HL-60/S4 (cell line): ENCODE data around the gene RNF115.
"Not testable (repeated sequence)": the region's sequence is repeated elsewhere in the genome, so short reads cannot be mapped to it uniquely, and the experiment has no call there.

Experiments
- in situ Hi-C: fragments of 300-500 bp; cut with MboI; formaldehyde crosslinking; loops from 2 replicates; pipeline ENCODE4 v1.14.3; 2022; ENCODE audit warnings: low sequenced_read_pairs

RNF115 gene

DNA sequence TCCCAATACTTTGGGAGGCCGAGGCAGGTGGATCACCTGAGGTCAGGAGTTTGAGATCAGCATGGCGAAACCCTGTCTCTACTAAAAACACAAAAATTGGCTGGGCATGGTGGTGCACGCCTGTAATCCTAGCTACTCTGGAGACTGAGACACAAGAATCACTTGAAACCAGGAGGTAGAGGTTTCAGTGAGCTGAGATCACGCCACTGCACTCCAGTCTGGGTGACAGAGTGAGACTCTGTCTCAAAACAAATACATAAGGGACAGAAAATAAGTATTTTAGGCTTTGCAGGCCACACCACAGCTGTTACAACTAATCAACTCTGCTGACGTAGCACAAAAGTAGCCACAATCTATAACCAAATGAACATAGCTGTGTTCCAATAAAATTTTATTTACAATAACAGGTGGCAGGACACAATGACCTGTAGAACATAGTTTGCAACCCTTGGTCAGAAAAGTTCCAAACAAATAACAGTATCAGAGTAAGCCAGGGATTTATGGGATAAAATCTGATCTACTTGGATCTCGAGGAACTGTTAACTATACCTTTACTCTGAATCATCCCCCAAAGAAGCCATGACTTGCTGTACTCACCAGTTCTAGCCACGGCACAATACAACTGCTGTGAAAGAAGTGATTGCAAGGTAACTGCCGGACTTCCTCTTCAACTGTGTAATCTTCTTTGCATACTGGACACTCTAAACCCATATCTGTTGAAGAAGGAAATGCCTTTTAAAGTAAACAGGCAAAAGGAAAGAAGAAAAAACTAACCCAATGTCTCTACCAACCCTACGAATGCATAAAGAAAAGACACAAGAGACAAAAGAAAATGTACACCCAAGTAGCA lies 76.3 kb downstream of the RNF115 start:
- in situ Hi-C loops, result no loop called here

DNA sequence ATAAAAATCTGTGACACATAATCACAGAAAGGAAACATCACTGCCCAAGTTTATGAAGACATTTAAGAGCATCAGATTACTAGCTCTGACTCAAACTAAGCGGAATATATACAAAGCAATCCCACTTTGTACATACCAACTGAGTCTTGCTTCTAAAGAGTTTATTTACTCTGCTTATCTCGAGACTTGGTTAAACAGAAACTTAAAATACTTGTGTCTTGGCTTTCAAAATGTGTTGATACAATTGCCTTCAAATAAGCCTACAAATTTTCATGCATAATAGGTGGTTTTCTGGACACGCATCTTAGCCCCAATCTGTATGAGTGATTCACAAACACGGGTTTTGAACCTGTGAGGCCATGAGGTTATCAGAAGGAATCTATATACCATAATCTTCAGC lies 83.6 kb downstream of the RNF115 start:
- in situ Hi-C loops, result no loop called here

DNA sequence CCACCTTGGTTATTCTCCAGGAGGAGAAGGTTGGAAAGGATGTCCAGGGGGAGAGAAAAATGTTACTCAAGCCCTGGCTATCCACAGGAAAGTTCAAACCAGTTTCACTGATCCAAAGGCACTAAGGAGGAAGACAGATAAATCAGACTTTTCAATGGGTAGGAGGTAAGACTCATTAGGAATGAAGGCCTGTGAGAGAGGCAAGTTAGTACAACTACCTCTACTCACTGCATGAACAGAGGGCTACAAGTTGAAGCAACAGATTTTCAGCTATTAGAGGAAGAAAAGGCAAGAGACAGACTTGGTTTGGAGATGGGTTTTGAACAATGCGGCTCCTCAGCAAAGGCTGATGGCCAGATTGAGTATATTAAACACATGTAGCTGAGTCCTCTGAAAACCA lies 87.7 kb downstream of the RNF115 start:
- in situ Hi-C loops, result no loop called here

DNA sequence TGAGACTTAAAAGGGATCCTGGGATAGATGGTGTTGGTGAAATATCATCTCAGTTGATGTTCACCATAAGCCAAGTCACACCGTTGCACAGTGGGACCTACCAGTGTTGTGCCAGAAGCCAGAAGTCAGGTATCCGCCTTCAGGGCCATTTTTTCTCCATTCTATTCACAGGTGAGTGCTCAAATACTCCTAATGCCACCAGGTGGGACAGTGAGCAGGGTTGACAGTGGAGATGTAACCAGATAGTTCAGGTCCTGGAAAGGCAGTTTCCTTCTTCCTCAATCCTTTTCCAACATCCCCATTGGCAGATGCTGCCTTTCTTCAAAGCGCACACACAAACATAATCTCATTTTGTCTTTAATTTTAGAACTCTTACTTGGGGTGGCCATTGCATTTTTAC lies 93.0 kb downstream of the RNF115 start:
- in situ Hi-C loops, result no loop called here

DNA sequence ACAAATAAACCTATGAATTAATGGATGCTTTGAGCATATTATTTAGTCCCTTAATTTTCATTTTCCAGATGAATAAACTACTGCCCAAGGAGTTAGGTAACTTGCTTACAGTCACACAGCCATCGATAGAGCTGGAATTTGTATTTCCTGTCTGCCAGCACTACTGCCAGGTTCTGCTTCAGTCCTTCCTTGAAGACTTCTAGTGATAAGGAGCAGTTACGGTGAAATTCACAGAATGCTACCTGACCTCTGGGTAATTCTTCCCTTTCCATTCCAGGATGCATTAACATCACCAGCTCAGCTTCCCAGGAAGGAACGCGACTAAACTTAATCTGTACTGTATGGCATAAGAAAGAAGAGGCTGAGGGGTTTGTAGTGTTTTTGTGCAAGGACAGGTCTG lies 93.4 kb downstream of the RNF115 start:
- in situ Hi-C loops, result no loop called here

DNA sequence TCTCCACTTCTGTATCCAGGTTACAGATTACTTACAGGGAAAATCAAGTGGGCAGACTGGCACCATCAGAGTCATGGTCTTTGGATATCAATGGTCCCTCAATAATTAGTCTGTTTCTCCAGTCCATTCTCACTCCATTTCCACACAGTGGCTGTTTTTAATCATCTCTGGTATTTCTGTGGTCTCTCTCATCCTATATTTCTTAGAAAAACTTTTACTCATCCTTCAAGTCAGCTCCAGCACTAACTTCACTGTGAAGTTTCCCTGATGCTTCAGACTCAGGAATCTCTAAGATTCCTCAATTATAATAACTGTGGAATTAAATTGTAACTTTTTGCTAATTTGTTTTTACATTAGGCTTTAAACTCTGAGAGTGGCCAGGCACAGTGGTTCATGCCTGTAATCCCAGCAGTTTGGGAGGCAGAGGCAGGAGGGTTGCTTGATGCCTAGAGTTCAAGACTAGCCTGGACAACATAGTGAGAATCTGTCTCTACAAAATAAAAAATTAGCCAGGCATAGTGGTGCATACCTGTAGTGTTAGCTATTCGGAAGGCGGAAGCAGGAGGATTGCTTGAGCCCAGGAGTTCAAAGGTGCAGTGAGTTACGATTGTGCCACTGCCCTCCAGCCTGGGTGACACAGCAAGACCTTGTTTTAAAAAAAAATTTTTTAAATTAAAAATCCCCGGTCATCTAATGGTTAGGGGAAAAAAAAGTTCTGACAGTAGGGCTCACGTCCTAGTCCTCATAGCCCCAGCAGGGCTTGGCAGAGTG lies 94.0 kb downstream of the RNF115 start:
- in situ Hi-C loops, result no loop called here

DNA sequence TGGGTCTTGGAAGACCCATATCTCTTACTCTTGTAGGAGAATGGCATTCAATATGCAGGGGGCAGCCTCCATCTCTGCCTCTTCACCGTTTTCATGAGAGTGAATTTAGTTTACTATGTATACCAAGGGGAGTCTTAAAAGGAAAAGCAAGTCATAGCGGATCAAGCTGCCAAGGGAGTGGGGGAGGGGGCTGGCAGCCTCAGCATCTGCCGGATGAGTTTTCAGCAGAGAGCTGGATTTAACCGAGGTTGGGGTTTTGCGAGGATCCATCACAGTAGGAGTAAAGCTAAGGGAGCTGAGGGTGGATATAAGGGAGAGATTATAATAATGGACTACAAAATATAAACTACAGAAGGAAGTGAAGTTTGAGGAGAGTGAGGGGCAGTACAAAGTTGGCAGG lies 94.7 kb downstream of the RNF115 start:
- in situ Hi-C loops, result no loop called here

DNA sequence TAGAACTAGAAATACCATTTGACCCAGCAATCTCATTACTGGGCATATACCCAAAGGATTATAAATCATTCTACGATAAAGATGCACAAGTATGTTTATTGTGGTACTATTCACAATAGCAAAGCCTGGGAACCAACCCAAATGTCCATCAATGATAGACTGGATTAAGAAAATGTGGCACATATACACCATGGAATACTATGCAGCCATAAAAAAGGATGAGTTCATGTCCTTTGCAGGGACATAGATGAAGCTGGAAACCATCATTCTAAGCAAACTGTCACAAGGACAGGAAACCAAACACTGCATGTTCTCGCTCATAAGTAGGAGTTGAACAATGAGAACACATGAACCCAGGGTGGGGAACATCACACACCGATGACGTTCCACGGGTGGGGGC lies 97.7 kb downstream of the RNF115 start:
- in situ Hi-C loops, result not testable (repeated sequence)

DNA sequence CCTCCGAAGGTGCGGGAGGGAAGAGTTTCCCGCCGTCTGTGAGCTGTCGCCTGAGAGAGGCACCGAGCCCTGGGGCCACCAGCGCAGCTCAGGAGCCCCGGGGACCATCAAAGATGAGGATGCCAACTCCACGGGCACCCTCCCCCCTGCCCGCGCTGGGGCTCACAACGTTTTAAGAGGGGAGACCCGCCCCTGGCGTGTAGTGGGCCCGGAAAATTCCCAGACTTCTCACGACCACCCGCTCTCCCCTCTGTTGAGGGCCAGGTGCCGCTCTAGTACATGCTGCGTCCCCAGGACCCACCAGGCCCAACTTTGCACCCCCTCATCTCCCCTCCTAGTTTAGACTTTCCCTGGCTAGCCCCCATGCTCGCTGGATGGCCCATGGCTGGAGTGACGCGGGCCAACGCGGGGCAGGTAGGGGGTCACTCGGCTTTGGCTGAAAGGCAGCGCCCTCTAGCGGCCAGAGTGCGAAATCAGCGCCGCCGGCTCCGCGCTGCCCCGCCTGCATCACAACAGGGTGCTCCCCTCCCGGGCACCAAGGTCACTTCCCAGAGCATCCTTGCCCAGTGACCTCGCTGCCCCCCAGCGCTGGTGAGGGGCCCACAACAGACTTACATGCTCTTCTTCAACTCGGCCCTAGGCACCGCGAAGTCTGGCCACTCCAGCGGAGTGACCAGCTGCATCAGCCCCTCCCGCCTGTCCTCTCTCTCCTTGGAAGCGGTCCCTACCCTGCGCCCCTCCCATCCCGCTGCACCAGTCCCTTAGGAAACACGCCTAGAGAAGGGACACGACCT lies 102.8 kb downstream of the RNF115 start:
- in situ Hi-C loops, result no loop called here

DNA sequence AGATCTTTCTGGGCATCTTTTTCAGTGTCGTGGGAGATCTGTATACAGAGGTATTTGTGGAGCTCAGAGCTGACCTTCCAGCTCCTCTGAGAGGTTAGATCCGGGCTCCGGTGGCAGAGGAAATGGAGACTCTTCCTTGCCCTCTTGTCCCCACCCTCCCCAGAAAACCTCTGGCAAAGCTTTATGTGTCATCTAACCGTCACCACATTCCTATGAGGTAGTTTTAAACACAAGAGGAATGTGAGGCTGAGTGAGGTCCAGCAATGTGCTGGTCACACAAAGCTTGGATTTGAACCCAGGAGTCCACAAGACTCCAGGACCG lies 103.4 kb downstream of the RNF115 start:
- in situ Hi-C loops, result no loop called here

DNA sequence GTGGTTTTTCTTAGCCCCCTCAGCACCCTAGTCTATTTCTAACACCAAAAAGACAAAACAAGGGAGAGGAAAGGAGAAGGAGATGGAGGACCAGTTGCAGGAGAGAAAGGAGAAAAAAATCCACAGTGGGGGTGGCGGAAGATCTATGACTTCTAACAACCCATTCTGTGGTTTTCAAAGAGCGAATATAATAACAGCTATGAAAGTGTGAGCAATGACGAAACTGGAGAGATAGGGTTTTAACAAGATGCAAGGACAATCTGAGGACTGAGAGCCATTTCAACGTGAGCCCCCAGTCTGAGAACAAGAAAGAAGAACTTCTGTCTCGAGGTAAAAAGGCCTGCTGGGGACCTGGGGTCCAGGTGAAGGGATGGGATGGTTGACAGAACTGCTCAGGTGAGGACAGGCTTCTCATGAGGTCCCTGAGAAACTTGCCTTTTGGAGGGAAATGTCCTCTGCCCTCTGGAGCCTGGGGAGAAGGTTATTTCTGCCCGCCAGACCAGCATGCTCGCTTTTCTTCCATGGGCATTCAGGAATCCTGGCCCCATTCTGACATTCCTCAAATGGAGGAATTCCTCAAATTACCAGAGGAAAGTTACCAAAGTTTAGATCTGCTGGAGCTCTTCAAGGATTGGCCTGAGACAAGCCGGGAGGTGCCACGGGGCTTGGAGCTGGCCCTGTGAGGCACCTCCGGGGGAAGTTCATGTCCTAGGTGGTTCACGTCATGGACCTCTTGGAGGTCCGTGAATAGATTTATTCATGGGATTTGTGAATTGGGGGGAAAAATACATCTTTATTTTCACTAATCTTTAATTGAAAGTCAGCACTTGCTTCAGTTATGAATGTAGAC lies 104.4 kb downstream of the RNF115 start, which contains the start of gene CD160:
CD160 (plus strand) TSS at position 270 of the 850 bp plus-strand sequence. CDS start 8,829 bp downstream, outside the sequence.
- in situ Hi-C loops, result no loop called here

DNA sequence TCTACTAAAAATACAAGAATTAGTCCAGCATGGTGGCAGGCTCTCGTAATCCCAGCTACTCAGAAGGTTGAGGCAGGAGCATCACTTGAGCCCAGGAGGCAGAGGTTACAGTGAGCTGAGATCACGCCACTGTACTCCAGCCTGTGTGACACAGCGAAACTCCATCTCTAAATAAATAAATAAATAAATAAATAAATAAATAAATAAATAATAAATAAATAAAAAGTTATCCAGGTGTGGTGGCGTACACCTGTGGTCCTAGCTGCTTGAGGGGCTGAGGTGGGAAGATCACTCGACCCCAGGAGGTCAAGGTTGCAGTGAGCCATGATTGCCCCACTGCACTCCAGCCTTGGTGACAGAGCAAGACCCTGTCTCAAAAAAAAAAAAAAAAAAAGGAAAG lies 105.4 kb downstream of the RNF115 start:
- in situ Hi-C loops, result not testable (repeated sequence)

DNA sequence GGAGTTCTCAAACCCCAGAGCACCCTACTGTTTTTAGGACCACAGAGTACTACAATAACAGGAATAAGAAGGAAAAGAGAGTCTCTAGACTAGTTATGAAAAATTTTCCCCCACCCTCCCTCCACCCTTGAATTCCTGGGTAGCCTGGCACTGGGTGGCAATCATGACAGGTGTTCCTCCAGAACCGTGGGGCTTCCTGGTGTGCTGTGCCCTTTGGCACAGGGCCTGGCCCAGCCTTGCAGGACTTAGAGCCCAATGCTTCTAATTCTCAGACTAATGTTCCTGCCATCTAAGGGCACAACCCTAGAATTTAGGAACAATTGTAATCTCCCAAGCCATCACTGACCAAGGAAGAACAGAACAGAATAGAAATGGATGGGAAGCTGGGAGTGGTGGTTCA lies 106.1 kb downstream of the RNF115 start:
- in situ Hi-C loops, result no loop called here

DNA sequence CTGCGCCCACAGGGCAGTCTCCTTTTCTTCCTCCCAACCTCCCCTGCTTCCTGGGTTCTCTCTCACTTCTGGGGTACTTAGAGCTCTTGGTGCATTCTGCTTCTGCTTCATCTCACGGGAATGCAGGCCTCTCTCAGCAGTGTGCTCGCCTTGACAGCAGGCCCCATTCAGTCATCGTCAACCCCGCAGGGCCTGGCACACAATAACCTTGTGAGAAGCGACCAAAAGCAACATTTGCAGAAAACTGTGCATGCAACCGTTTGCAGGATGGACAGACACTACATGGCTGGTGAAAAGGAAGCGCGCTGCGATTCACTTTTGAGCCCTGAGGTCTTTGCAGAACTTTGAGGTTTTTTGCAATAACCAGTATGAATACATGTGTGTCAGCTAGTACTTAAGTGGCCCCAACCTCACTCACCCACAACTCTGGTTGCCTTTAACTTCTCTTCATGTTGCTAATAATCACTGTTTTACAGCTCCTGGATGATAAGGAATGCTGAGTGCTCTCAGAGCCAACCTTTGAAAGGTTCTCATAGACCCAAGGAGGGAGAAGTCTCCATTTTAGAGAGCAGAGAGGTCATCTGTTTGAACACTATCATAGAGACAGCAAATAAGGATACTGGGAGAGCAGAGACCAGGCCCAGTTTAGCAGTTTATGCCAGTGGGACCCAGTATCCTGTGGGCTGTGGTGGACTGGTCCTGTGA lies 107.1 kb downstream of the RNF115 start:
- in situ Hi-C loops, result no loop called here

DNA sequence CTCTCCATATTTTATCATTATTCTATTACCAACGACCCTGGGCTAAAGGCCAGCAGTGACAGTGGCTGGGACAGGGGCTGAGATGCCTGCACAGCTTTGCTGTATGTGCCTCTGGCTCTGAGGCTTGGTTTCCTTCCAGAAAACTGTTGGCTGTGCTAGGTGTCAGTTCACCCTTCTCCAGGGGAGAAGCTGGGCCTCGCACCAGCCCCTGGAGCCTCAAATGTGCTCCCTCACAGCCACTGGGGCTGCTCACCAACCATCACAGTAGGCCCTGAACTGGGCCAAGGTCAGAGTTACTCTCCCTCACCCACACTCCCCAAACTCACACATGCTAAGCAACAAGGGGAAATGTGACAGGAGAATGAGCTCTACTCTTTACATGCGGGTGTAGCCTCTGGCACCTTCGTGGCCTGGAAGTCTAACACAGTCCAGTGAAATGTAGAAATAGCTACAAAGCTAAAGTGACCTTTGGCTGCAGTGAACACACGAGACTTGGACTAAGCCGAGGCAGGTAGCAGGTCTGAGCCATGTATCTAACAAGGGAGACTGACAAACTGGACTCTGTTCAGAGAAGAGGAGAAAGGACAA lies 109.3 kb downstream of the RNF115 start:
- in situ Hi-C loops, result no loop called here

DNA sequence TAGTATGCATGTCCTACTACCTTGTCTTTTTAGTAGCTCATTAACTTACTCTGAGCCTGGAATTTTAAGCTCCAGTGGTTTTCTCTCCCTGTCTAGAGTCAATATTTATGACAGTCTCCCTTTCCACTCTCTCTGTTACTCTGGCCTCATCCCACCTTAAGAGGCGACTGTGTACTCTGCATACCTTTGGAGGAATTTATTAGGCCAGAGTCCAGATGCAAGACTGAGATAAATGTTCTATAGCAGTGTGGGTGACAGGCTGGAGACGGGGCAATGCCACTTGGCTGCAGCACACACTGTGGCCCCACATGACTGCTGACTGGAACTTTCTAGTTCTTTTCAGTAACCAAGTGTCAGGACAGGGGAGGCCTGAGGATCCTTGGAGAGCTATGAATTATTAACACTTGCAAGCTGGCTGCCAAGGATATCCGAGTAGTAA lies 112.7 kb downstream of the RNF115 start:
- in situ Hi-C loops, result no loop called here

DNA sequence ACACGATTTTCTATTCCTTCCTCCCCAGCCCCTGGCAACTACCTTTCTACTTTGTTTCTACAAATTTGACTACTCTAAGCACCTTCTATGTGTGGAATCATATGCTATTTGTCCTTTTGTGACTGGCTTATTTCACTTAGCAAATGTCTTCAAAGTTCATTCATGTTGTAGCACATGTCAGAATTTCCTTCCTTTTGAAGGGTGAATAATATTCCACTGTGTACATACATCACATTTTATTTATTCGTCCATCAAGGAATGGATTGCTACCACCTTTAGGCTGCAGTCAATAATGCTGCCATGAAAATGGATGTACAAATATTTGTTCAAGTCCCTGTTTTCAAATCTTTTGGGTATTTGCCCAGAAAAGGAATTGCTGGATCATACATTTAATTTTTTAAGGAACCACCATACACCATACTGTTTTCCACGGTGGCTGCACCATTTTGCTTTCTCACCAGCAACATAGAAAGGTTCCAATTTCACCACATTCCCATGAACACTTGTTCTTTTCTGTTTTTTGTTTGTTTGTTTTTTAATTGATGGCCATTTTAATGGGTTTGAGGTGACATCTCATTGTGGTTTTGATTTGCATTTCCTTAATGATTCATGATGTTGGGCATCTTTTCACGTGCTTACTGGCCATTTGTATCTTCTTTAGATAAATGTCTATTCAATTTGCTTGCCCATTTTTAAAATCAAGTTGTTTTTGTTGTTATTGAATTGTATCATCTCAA lies 113.4 kb downstream of the RNF115 start:
- in situ Hi-C loops, result no loop called here

DNA sequence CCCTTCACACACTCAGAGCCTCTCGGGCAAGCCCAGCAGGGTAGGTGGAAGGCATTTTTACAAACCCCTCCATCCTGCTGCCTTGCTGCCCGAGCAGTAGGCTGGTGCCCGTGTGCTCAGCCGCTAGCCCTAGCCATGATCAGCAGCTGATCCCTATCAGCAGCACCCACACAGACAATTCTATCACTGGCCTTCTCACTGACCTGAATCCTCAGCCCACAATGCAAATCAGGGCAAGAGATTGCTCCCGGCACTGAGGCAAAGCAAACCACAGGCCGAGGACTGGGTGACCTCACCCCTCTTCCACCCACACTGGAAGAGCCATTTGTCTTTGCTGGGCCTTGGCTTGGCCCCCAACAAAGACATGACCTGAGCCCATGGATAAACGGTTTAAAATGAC lies 115.8 kb downstream of the RNF115 start:
- in situ Hi-C loops, result no loop called here
